HG03565 (cell line): ENCODE data around the gene PITPNB.

Experiments
- ATAC-seq: cut with Tn5 transposase; IDR thresholded peaks from one replicate; pipeline ENCODE4 v1.9.1; 2021; ENCODE audit warnings: mild to moderate bottlenecking, moderate library complexity; ENCODE audit not compliant: unreplicated experiment

Gene PITPNB

GRCh38 chr22:27919222-27919941 lies at the start of gene PITPNB:
TSS of gene PITPNB (minus strand) at chr22:27919256. CDS start at chr22:27919191, 65 bp downstream.
- ATAC-seq: peak; percentile 83

- ATAC-seq: no peak
These were observed 47.4 kb upstream of the PITPNB start for GRCh38 chr22:27966168-27967064.

- ATAC-seq: no peak
These were observed 43.4 kb upstream of the PITPNB start for GRCh38 chr22:27962268-27963044.

DNA sequence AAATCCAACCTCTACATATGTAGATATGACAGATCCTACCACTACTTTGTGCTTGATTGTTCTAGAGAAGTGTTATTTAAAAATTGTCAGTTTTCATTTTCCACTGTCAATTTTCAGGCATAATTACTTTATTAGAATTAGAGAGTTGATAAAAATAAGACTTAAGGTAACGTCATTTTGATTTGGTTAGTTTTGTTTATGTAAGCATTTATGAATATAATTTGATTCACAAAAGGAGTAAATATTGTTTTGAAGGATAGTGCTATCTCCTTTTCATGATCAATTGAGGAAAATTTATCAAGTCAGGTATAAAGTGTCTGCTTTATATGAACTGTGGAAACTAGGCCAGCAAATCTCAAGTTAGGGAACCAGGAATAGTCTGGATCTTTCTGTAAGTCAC lies 42.6 kb upstream of the PITPNB start:
- no peak for ATAC-seq

GRCh38 chr22:27961182-27961581 lies 42.1 kb upstream of the PITPNB start:
- ATAC-seq: no peak

- ATAC-seq: no peak
These were observed 40.5 kb upstream of the PITPNB start for GRCh38 chr22:27959335-27960090.

- no peak for ATAC-seq
These were observed 33.7 kb upstream of the PITPNB start for GRCh38 chr22:27952779-27953178.

GRCh38 chr22:27952091-27952490 lies 33.0 kb upstream of the PITPNB start:
- no peak for ATAC-seq

GRCh38 chr22:27949421-27949820 lies 30.4 kb upstream of the PITPNB start:
- no peak for ATAC-seq

DNA sequence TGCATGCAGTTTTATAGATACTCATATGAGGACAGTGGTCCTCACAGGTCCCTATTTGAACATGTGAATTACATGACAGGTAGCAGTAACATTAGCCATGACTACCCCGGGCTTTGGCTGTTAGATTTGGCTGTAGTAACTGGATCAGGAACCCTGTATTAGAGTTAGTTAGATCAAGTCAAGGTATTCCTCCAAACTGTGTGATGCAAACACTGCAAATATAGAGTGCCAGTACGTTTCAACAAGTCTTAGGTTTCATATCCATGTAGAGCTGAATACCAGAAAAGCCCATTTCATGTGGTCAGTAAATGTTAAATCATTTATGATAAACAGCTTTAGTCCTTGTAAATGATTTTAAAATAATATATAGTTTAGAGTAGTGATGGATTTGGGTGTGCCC lies 29.5 kb upstream of the PITPNB start:
- no peak for ATAC-seq

DNA sequence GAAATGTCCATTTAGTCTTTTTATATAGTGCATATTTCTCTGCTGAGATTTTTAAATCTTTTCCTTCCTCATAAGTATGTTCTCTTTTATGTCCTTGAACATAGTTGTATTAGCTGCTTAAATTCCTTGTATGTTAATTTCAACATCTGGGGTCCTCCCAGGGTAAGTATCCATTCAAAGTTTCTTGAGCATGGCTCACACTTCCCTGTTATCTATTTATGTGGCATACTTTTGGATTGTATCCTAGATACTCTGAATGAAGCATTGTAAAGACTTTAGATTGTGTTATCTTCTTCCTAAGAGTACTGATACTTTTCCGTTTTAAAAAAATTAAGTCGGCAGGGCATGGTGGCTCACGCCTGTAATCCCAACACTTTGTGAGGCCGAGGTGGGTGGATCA lies 28.4 kb upstream of the PITPNB start:
- no peak for ATAC-seq

DNA sequence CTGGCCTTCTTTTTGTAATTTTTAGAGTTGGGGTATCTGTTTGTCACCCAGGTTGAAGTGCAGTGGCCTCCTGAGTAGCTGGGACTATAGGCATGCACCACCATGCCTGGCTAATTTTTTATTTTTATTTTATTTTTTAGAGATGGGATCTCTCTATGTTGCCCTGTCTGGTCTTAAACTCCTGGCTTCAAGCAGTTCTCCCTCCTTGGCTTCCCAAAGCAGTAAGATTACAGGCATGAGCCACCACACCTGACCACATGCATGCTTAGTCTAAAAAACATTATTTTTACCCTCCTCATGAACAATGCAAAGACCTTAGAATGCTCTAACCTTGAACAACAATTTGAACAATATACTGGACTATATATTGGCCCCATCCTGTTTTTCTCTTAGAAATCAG lies 22.1 kb upstream of the PITPNB start:
- ATAC-seq: no peak

DNA sequence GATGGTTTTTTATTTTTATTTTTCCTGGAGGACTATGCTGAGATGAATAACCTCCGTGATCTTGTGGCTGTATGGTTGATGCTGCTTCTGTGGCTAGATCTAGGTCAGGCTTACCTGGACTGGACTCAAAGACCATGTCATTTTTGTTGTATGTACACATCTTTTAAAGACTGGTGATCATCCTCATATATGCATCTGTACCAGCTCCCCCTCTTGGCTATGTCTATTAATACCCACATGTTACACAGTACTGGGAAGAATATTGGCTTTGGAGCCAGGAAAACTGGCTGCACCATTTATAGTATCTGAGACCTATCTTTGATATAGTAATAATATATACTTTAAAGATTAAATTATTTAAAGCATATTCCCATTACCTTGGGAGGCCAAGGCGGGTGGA lies 18.4 kb upstream of the PITPNB start:
- ATAC-seq: no peak

DNA sequence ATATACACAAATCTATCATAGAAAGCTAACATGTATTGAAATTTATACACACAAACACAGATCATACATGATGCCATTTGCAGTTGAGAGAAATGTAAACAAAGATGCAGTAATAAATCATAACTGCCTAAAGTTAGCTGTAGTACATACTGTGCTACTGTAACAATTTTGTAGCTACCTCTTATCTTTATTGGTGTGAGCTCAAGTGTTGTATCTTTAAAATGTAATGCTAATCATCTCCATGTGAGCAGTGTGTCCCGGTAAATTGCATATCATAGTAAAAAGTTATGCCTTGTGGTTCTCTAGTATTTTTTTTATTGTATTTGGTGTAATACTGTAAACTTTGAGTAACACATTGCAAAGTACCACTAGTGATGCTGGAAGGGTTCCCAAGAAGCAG lies 16.8 kb upstream of the PITPNB start:
- no peak for ATAC-seq

DNA sequence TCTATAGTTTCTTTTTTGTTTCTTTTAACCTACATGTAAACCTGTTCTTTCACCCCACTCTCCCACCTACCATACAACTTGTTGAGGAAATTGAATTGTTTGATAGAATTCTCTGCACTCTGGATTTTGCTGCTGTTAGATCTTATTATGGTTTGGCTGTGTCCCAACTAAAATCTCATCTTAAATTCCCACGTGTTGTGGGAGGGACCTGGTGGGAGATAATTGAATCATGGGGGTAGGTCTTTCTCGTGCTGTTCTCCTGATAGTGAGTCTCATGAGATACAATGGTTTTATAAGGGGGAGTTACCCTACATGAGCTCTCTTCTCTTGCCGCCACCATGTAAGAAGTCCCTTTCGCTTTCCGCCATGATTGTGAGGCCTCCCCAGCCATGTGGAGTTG lies 15.0 kb upstream of the PITPNB start:
- no peak for ATAC-seq

DNA sequence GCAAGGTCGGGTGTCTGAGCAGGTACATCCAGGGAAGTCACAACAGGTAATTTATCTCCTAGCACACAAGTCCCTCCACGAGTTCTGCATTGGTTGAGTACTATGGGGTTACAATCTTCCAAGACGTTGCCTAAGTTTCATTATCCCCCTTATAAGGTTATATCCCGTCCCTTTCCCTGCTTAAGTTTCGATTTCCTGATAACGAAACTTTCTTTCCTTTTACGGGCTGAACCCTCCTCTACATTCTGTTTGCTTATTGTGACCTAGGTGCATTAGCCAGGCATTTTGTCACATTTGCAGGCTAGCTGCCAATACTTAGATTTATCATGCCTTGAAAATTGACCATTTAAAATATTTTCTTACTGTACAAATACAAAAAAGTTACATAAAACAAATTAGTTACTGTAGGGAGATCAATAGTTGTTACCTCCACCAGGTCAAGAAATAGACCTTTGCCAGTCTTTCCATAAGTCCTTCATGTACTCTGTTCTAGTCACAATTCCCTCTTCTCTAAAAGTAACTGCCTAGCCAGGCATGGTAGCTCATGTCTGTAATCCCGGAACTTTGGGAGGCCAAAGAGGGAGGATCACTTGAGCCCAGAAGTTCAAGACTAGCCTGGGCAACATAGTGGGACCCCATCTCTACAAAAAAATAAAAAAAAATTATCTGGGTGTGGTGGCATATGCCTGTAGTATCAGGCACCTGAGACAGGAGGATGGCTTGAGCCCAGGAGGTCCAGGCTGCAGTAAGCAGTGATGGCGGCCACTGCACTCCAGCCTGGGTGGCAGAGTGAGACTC lies 14.3 kb upstream of the PITPNB start:
- ATAC-seq: no peak

GRCh38 chr22:27930331-27931060 lies 11.4 kb upstream of the PITPNB start:
- ATAC-seq: no peak

DNA sequence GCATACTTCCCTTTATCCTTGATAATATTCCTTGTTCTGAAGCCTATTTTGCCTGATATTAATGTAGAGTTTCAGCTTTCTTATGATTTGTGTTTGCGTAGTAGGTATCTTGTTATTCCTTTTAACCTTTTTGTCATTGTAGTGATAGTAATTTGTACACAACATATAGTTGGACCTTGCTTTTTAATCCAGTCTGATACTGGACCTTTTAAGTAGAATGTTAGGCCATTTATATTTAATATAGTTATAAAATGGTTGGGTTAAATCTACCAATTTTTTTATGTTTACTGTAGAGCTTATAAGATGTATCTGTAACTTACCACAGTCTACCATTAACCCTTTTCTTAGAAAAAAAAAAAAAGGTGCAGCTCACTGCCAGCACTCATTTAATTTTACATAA lies 8.6 kb upstream of the PITPNB start:
- no peak for ATAC-seq

- no peak for ATAC-seq
These were observed 6.3 kb upstream of the PITPNB start for GRCh38 chr22:27925331-27925730.
